ENCODE measurements around the gene HOMER2. TPM values are rescaled to one million over a fixed set of nuclear protein-coding genes. Genes with fewer than 3 reads are reported as not detected.

HOMER2 gene
- total and polyA plus RNA-seq, 2 experiments from 2014 or later, result 10.8 to 23.9 TPM

DNA sequence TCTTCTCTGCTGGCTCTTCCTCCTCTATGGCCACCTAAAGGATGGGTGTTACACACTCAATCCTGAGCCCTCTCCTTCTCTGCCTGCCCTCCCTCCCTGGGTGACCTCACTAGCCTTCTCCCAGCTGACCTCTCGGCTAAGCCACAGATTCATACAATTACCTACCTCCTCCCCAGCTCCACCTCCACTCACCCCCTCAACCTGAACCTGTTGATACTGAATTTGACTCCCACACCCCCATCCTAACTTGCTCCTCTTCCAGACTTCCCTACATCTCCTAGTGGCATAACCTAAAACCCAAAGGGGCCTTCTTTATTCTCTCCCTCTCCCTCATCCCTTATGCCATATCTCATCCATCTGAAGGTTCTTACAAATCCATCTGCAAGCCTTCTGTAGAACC lies 17.1 kb downstream of the HOMER2 start:
- Mint-ChIP-seq H3K9me3 (no peaks in the 10 kb centered on the region), H3K27me3 (ENCODE audit: insufficient read depth, low read depth, poor library complexity) (peaks cover 6% of the 10 kb centered on the region), H3K4me3 (no peak overlapping the region), H3K36me3 (ENCODE audit: low read depth) (no peaks in the 10 kb centered on the region; the same call in 2 of the 3 replicates), H3K27ac (no peak overlapping the region), H3K4me1 (peaks cover 5% of the 10 kb centered on the region; the same call in 2 of the 3 replicates)
- no peak for TF ChIP-seq STAT1 (IDR thresholded peaks at IDR 0.05; ENCODE audit: unreplicated experiment)
- no peak for TF ChIP-seq ZNF462 (CRISPR knock-in tag; IDR thresholded peaks at IDR 0.05)
- no peak for TF ChIP-seq NANOG (IDR thresholded peaks at IDR 0.05; ENCODE audit: borderline replicate concordance)
- TF ChIP-seq CREB1 (CRISPR knock-in tag; IDR thresholded peaks at IDR 0.05; ENCODE audit: low read depth), result no peak
- TF ChIP-seq EZH2phosphoT487 (IDR thresholded peaks at IDR 0.05; ENCODE audit: unreplicated experiment), result no peak
- no peak for TF ChIP-seq ZNF114 (CRISPR knock-in tag; IDR thresholded peaks at IDR 0.05)
- no peak for TF ChIP-seq POLR2AphosphoS5 (IDR thresholded peaks at IDR 0.05; ENCODE audit: low read depth)
- no peak for TF ChIP-seq REST (IDR thresholded peaks at IDR 0.05; ENCODE audit: unreplicated experiment)
- no peak for TF ChIP-seq JUNB (IDR thresholded peaks at IDR 0.05; ENCODE audit: unreplicated experiment)
- no peak for TF ChIP-seq ETS1 (IDR thresholded peaks at IDR 0.05)
- no peak for TF ChIP-seq ZNF331 (CRISPR knock-in tag; IDR thresholded peaks at IDR 0.05; ENCODE audit: low read depth)
- no peak for TF ChIP-seq CTCF (conservative IDR thresholded peaks at IDR 0.05; ENCODE audit: low read depth in 2 of 2)
- TF ChIP-seq EZH2 (IDR thresholded peaks at IDR 0.05; ENCODE audit: low read depth, unreplicated experiment), result no peak
- Histone ChIP-seq H2AFZ (no peak overlapping the region), H4K20me1 (replicated peaks; ENCODE audit: insufficient read depth) (no peaks in the 10 kb centered on the region), H3K9me2 (ENCODE audit: insufficient read depth) (no peaks in the 10 kb centered on the region), H3F3A (replicated peaks; ENCODE audit: low read depth) (no peaks in the 10 kb centered on the region), H3K27me3 (ENCODE audit: insufficient read depth) (no peaks in the 10 kb centered on the region), H3K36me3 (ENCODE audit: insufficient read depth) (no peaks in the 10 kb centered on the region), H3K4me2 (no peak overlapping the region), H3K4me3 (no peak overlapping the region), H3K27ac (ENCODE audit: low read depth) (no peak overlapping the region), H3K79me2 (replicated peaks; ENCODE audit: insufficient read depth) (no peaks in the 10 kb centered on the region; the same call in 1 of the 2 replicates), H3K4me1 (ENCODE audit: insufficient read depth) (no peaks in the 10 kb centered on the region)
- ATAC-seq (no peak), DNase-seq (ENCODE audit: low spot score) (no peak)

Measured in GM23338 (cell line).